HuH-7 (cell line): ENCODE data around the gene MYO5B.
"Not testable (repeated sequence)": the region's sequence is repeated elsewhere in the genome, so short reads cannot be mapped to it uniquely, and the experiment has no call there.

Experiments
- DNase-seq: peaks from one replicate; pipeline ENCODE4 v3.0.0; 2011; ENCODE audit warnings: low spot score

The MYO5B gene

GRCh38 chr18:49920731-49921130 is 274.2 kb downstream of the MYO5B start:
- DNase-seq, result no peak

DNA sequence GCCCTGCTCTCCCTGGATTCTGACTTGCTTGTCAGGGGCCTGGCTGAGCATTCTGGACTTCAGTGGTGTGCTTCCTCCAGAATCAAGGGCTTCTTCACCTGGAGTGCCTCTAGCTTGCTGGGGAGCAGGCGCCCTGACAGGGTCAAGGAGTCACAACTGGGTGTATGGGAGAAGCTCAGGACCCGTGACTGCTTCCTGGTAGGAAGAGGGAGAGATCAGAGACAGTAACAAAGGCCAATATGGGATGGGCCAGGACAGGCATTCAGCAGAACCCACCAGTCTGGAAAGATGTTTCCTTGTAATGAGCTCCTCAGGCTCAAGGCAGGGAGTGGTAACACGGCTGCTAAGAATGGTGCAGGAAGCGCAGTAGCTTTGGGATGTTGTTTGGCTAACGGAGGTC is 277.2 kb downstream of the MYO5B start:
- DNase-seq, result no peak

DNA sequence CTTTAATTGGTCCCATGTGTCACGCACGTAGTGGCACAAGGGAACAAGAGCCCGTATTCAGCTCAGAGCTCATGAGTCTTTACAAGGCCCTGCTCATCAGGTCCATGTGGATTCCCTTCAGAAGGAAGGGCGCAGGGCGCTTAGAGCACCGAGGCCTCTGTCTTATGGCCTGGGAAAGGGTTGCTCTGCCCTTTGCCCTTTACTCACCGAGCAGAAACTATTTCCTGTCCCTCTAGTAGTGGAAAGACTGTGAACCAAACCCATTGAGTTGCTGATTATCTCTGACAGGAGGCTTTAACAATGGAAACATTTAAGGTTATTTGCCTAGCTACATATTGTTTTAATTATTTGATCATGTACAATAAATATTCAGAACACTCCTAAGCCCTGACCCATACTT is 279.6 kb downstream of the MYO5B start:
- DNase-seq, result no peak

- no peak for DNase-seq
These were observed 281.7 kb downstream of the MYO5B start for GRCh38 chr18:49913221-49913620.

DNA sequence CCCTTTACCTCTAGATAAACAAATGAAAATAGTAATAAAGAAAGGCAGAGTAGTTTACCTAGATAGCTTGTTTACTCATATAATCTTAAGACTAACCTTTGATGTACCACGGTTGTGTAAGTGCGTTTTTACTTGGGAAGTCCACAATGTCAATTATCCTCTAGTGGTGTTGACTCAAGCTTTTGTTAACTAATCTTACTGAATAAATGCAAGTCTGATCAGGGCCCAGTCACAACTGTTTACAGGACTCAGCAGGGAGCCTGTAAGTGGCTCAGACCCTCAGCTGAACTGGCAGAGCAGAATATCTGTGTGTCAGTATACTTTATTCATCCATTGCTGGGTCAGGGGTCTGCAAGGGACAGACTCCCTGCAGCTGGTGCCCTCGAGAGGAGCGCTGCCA is 283.5 kb downstream of the MYO5B start:
- DNase-seq, result no peak

DNA sequence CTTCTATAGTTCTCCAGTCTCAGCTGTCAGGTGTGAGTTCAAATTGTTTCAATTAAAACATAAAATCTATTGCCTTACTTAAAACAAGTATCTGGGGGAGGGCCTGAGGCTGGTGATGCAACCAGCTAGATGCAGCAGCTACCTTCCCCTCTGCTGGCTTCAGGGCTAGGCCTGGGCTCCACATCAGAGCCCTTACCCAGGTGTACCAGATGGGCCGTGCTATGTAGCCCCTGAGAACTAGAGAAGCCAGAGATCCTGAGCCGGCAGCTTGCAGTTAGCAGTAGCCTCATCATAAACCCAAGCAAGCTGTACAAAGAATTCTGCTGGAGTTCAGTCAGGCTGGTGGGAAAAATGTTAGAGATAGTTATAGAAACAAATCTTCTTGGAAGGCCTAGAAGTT is 284.0 kb downstream of the MYO5B start:
- DNase-seq, result peak; percentile 37

DNA sequence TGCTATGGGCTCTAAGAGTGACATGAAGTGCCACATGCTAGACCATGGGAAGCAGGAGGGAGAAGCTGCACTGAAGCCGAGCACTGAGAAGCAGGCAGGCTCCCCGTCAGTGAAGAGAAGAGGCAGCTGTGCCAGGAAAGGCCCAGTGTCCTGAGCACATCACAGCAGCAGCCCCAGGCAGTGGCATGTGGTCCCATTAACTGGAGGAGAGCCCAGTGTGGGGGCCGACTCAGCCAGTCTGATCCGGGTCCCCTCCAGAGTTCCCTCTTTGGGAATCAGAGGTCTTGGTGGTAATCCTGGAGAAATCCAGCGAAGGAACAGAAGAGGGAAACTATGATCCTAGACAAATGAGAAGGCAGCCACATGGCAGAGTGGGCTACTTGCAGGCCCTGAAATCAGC is 284.9 kb downstream of the MYO5B start:
- no peak for DNase-seq

GRCh38 chr18:49907346-49907929 is 287.5 kb downstream of the MYO5B start:
- no peak for DNase-seq

DNA sequence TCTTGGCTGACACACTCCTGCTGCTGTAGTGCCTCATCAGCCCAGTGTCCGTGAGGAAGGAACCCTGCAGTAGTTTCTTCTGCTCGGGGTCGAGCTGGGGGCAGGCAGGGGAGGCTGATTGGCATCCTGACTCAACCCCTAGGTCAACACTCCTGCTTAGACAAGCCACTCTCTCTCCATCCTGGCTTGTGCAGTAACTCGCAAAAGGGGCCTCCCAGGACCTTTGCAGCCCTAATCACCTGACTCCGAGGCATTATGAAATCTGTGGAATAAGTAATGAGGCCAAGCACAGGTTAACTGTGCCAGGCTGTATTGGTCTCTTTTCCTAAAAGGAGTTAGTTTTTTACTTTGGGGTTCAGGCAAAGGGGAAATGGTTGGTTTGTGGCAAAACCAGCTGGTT is 289.2 kb downstream of the MYO5B start:
- DNase-seq, result no peak

GRCh38 chr18:49904871-49905555 is 289.9 kb downstream of the MYO5B start:
- DNase-seq, result no peak

DNA sequence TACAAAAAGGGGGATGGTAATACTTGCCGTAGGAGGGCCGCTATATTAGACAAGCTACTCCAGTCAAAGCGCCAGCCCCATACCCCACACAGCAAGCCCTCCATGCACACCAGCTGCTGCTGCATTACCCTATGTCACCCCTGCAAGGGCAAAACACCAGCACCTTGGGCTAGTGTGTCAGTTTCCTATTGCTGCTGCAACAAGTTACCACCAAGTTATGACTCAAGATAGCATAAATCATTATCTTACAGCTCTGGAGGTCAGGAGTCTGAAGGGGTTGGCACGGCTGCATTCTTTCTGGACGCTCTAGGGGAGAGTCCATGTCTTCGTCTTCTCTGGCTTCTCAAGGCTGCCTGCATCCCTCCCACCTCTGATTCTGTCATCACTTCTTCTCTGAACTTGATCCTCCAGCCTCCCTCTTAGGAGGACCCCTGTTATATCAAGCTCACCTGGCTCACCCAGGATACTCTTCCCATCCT is 293.0 kb downstream of the MYO5B start:
- DNase-seq, result no peak

DNA sequence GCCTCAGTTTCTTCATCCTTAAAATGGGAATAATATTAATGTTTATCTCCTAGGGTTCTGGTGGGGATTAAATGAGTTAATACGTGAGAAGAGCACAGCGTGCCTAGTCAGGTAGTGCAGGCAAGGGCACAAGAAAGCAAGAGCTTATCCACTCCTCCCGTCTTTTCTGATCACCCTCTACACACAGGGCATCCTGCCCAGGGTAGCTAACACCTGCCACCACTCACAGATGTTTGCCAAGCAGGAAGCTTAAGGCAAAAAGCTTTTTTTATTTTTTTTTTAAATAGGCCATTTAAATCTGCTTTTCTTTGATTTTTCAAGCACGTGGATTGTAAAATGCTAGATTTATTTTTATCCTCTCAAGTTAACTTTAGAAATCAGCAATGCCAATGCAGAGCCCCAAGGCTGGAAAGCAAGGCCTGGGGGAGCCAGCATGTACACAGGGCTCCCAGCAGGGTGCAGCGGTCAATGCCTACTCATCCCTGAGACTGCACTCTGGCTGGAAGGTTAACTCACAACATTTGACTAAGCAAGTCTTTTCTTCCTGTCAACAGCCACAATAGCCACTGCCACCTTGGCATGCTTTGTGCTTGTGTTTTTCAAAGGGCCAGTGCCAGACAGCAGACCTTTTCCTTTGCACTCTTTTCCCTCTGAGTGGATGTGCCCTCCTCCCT is 295.2 kb downstream of the MYO5B start:
- no peak for DNase-seq

GRCh38 chr18:49898421-49898820 is 296.5 kb downstream of the MYO5B start:
- DNase-seq, result no peak

GRCh38 chr18:49894517-49895226 is 300.3 kb downstream of the MYO5B start:
- DNase-seq, result no peak

GRCh38 chr18:49893036-49893435 is 301.9 kb downstream of the MYO5B start:
- no peak for DNase-seq

DNA sequence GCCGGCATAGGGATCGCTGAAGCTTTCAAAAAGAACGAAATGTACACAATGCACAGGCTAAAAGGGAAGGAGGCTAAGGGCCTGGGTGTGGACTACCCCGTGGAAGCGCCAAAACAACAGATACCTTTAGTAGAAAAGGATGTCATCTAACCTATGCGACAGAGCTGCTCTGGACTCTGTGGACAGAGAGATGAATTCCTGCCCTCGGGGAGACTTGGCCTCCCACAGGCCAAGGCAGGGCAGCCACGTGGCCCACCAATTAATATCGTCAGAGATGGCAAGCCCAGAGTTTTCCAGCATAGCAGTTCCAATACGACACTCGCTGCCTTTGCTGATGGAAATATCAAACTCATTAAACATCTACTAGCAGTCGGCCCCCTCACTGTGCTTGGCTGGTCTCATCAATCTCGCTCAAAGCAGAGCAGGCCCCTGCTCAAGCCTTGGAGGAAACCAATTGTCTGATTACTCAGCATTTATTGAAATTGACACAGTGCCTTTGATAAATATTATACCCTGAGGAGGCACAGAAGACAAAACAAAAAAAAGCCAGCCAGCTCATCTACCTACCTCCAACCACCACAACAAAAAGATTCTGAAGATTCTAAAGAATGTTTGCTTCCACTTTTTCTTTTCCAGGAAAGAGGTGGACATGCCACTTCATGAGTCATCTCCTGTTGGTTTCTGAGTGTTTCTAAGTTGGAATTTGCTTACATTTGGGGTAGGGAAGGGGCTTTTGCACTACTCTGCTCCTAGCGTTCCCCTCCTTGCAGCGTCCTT is 302.6 kb downstream of the MYO5B start:
- no peak for DNase-seq

- DNase-seq, result no peak
These were observed 304.9 kb downstream of the MYO5B start for GRCh38 chr18:49890041-49890440.

DNA sequence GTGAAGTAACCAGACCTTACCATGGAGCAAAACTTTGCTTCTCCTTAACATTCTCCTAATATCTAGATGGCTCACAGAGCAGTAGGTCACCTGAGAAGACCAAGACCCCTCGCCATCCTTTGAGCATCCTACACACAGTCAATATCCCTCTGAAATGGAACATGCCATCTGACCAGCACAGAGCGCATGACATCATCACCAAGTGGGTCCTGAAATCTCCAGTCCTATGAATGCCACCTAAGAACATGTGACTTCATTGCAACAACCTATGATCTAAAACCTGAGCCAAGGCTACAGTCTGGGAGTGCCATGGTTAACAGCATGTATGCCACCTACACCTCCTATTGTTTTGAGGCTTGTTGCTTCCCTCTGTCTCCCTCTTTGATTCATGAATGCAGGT is 305.4 kb downstream of the MYO5B start:
- not testable (repeated sequence) for DNase-seq

DNA sequence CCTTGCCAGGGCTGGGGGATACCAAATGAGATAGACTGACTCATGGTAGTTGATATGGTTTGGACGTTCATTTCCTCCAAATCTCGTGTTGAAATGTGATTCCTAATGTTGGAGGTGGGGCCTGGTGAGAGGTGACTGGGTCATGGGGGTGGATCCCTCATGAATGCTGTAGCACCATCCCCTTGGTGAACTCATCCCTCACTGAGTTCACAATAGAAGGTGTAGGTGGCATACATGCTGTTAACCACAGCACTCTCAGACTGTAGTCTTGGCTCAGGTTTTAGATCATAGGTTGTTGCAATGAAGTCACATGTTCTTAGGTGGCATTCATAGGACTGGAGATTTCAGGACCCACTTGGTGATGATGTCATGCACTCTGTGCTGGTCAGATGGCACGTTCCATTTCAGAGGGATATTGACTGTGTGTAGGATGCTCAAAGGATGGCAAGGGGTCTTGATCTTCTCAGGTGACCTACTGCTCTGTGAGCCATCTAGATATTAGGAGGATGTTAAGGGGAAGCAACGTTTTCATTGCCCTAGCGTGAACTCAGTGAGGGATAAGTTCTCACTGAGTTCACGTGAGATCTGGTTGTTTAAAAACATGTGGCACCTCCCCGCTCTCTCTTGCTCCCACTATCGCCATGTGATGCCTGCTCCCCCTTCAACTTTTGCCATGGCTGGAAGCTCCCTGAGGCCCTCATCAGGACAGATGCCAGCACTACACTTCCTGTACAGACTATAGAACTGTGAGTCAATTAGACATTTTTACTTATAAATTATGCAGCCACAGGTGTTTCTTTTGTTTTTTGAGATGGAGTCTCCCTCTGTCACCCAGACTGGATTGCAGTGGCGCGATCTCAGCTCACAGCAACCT is 307.8 kb downstream of the MYO5B start:
- no peak for DNase-seq

DNA sequence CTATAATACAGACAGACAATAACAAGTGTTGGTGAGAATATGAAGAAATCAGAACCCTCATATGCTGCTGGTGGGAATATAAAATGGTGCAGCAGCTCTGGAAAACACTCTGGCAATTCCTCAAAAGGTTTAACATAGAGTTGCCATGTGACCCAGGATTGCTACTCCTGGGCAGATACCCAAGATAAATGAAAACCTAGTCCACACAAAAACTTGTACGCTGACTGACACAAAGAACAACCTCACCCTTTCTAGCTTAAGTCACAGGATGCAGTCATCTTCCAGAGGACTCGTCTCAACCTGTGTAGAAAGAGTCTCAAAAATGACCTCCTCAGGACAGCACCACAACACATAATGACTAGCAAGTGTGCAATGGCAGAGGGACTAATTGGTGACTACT is 310.0 kb downstream of the MYO5B start:
- DNase-seq, result no peak

DNA sequence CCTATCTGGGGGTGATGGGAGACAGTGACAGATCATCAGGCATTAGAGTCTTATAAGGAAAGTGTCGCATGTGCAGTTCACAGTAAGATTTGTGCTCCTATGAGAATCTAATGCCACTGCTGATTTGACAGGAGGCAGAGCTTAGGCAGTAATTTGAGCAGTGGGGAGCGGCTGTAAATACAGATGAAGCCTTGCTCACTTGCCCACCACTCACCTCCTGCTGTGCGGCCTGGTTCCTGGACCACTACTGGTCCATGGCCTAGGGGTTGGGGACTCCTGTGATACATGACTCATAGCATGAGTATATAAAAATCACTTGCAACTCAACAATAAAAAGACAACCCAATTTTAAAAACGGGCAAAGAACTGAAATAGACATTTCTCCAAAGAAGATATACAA is 310.5 kb downstream of the MYO5B start:
- no peak for DNase-seq
